Tongue (tissue), 2 donors: ENCODE results near the gene IFT81. TPM values are rescaled to one million over a fixed set of nuclear protein-coding genes. Genes with fewer than 3 reads are reported as not detected.
"Not testable (repeated sequence)": the region's sequence is repeated elsewhere in the genome, so short reads cannot be mapped to it uniquely, and the experiment has no call there.

ENCODE experiments used
- DNase-seq: peaks from one replicate; pipeline ENCODE4 v3.0.0-alpha.2; 2015
- total RNA-seq: library from RNA; depleted of rRNA; stranded (reverse); fragments of >200 nt; gene quantifications from one replicate; pipeline ENCODE4 v1.2.3, GENCODE V29; 2014

Gene IFT81
- total RNA-seq, 1 donor from 2014 or later: 32.0 TPM

DNA sequence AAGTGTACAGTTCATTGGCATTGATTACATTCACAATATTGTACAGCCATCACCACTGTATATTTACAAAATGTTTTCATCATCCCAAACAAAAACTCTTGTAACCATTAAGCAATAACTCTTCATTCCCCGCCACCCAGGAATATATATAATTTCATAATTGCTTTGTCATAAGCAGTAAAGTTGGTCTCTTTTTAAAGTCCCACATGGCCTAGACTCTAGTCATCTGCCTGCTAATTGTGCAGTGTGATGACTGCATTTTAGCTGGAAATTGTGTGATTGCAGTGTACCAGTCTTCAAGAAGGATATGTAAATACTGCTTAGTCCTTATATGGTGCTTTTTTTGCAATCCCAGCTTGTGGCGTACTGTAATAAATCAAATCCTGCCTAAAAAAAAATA is 81.8 kb downstream of the IFT81 start:
- no peak for DNase-seq

GRCh38 chr12:110211639-110212536 is 87.7 kb downstream of the IFT81 start:
- DNase-seq: peak; percentile 27

DNA sequence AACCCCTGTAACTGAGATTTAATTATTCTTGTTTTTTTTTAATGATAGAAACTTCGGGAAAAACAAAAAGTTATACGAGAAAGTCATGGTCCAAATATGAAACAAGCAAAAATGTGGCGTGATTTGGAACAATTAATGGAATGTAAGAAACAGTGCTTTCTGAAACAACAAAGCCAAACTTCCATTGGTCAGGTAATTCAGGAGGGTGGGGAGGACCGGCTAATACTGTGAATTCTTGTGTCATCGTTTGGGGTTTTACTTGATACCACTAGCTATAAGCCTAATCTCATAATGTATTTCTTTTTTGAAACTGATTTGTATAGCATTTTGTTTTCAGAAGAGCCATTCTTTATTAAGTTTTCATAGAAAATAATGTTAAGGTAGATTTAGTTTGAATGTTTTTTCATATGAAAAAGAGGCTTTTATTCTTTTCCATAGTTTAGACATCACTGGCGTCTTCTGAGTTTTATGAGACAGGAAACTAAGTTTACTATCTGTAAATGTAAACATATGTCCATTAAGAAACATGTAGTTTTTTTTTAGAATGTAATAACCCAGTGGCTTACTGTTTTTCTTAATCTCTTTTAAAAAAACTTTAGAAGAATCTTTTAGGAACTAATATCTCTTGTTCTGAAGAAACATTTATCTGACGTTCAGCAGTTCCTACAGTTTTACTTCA is 94.0 kb downstream of the IFT81 start:
- DNase-seq: no peak

GRCh38 chr12:110222027-110222426 is 97.9 kb downstream of the IFT81 start:
- DNase-seq: no peak

DNA sequence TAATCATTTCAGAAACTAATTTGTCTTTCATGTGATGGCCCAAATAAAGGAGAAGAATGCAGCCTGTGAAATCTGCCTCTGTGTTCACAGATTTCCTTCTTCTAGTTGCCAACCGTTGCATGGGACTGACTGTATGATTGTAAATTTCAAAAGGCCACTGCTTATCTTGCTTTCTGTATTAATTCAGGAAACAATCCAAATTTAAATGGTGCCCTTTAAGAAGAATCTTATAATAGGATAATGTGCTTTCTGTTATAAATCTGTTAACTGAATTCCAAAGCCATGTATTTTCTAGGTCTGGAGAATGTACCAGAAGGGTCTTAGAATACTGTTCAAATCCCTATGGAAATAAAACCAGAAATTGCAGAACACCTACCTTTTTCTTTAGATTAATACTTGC is 98.3 kb downstream of the IFT81 start:
- DNase-seq: no peak

DNA sequence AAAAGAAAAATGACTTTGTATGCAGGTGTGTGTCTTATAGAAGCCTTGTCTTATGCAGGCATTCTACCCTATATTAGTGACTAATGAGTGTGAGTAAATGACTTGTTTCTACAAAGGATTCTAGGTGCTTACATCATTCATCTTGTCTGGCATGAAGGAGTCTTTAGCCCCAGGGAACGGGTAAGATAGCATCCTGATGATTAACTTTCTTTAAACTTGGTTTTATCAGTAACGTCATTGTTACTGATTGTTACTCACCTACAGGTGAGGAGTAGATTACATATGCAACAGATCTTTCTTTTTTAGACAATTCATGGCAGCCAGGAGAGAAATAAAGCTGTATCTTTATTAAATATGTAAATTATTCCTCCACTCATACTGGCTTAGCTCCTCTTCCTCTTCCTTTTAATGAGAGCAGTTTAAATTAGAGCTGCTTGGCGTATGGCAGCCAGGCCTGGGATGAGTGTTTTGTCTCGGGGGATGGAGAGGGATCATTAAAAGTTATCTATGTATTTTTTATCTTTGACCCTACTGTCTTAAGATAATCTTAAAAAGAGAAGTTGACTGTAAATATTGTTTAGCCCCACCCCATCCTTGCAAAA is 99.7 kb downstream of the IFT81 start:
- no peak for DNase-seq

DNA sequence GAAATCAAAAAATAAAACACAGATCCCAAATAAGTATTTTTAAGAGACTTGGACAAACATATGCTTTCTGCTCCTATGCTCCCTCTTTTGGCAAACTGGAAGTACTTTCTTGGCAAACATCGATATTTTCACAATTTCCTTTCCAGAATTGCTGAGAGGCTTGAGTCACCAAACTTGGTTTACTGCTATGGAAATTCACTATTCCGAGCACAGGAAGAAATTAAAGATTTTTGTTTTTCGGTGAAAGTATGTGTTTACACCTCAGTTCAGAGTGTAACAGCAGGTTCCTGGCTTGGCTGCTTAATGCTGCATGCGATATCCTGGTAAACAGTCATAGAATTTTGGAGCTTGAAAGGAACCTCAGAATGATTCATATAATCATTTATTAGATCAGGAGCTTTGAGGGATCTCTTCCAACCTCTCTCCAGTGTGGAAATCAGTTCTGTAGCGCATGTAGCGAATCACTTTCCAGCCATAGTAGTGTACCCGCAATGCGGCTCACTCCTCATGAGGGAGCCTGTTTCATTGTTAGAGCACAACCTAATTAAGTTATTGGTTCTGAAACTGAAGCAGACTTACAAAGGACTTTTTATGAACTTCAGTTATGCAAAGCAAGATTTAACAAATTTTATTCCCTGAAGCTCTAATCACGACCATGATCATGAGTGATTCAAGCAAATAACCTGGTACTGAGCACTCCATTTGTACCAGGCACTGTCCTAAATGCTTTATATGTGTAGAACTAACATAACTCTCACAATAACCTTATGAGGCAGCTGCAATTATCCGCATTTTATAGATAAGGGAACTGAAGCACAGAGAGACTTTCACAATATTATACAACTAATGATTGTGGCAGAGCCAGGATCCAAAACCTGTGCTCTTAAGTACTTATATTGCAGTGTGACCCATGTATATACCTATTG is 100.5 kb downstream of the IFT81 start:
- DNase-seq: peak; percentile 88

DNA sequence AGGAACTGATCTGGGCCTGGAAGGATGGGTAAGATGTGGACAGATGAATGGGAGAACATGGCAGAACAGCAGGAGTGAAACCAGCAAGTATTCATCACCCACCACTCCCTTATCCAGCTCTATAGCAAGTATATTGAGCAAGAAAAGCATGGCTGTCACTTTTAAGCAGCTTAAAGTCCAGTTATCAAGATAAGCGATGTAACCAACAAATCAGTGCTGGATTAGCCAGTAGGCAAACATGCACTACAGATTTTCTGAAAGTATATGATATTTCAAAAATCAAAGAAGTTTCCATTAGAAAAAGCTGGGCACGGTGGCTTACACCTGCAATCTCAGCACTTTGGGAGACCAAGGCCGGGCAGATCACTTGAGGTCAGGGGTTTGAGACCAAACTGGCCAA is 103.0 kb downstream of the IFT81 start:
- DNase-seq: no peak

DNA sequence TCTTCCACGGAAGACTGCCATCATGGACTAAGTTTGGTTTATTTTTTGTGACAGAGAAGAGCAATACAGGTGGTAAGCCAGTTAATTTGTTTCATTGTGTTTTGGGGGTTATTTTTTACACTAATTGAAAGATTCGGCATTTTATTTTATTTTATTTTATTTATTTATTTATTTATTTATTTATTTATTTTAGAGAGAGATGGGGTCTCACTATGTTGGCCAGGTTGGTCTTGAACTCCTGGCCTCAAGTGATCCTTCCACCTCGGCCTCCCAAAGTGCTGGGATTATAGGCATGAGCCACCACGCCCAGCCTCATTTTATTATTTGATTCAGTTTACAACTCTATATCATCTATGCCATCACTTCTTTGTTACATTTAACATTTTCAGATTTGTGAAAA is 104.2 kb downstream of the IFT81 start:
- not testable (repeated sequence) for DNase-seq

DNA sequence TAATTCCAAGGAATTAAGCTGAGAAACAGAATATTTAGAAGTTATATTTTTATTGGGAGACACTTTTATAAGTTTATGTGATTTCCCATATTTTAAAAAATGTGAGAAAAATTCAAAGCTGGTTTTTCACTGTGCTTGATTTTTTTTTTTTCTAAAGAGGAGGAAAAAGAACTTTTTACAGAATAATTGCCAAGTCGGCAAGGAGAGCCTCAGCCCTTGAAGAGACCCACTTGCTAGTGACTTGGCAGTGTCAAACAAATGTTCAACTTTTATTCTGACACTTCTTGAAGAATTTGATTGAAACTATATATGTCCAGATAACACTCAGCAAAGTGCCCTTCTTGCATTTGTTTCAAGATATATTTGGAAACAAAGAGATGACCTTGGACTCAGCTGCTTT is 104.6 kb downstream of the IFT81 start:
- no peak for DNase-seq

GRCh38 chr12:110229409-110229808 is 105.3 kb downstream of the IFT81 start:
- no peak for DNase-seq

DNA sequence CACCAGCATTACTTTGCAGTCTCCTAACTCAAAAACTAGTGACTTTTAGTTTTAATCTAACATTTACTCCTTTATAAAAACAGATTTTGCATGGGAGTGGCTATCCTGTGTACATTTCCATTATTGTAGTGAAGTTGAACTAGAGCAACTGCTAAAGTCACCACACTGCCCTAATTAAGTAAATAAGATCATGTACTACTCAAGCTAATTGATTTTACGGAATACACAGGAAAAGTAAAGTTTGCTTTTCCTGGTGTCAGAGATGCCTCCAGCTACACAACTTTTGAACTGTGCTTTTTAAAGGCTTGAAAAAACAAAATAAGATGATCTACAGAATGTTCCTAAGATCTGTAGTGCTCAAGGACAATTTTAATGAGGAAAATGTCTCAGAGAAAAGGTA is 106.5 kb downstream of the IFT81 start:
- no peak for DNase-seq

DNA sequence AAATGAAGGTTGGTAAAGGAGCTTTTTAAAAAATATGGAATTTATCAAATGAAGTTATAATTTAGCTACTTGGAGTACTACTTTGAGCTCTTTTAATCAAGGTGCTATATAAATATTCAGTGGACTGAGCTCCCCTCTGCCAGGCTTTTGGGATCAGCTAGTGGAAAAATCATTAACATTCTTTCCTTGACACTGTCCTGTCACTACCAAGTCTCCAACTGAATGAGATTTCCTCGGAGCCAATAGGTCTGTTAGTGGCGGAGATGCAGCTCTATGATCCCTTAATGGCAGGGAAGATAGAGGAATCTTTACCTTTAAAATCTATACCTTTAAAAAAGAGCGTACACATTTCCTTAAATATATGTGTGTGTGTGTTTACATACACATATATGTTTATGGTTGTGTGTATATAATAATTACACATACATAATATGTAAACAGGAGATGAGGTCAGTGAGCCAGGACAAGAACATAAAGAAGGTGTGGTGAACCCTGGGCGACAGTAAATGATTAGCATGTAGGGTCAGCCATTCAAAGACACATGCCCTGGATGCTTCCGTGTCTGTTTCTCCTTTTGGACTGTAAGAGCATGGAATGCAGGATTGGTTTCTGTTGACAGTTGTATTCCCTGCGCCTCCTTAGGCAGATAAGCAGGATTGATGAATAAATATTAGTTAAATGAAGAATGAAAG is 109.2 kb downstream of the IFT81 start:
- no peak for DNase-seq

GRCh38 chr12:110234331-110234751 is 110.2 kb downstream of the IFT81 start:
- DNase-seq: no peak

GRCh38 chr12:110234755-110235154 is 110.6 kb downstream of the IFT81 start:
- DNase-seq: no peak

DNA sequence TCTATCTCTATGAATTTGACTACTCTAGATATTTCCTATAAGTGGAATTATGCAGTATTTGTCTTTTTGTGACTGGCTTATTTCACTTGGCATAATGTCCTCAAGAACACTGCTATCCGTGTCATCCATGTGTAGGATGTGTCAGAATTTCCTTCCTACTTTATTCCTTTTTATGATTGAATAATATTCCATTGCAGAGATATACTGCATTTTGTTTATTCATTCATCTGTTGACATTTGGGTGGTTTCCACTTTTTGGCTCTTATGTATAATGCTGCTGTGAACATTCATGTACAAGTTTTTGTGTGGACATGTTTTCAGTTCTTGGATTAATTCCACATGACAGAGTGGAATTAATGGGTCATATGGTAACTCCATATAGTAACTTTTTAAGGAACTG is 111.2 kb downstream of the IFT81 start:
- DNase-seq: no peak

GRCh38 chr12:110243227-110243626 is 119.1 kb downstream of the IFT81 start:
- DNase-seq: no peak

GRCh38 chr12:110244372-110244771 is 120.2 kb downstream of the IFT81 start:
- DNase-seq: peak; percentile 47

DNA sequence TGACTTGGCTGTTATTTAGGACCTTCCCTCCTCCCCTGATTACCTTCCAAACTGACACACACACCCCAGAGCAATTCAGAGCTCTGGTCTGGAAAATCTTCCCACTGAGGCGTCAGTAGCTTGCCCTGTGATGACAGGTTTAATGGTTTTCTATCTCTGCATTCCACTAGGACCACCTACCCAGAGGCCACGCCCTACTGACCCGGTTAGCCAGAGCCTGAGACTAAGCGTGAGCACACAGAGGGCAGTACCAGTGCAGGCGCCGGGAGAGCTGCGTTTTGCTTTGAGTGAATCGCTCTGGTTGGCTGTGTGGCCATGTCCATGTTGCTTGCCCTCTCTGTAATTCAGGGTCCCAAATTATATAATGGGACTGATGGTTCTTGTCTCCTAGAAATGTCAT is 120.7 kb downstream of the IFT81 start:
- DNase-seq: no peak

DNA sequence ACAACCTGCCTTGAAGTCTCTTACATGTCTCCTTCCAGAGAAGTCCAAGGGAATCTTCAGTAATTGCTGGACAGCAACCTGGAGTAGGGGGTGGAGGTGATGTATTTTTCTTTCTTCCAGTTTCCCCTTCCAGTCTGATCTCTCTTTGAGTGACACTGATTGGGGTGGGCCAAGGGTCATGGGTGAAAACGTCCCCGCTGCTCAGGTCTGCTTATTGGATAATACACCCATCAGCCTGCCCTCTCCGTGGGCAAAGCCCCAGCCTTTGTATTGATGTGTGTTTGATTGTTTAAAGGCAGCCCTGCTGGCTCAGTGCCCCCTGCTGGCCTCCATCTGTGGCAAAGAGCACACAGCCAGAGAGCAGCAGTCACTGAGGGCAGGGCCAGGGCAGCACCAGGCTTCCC is 121.2 kb downstream of the IFT81 start:
- no peak for DNase-seq

GRCh38 chr12:110246636-110247339 is 122.6 kb downstream of the IFT81 start:
- peak; percentile 68 for DNase-seq
